Measurements from ENCODE around the gene TMEM178B. TPM values are rescaled to one million over a fixed set of nuclear protein-coding genes. Genes with fewer than 3 reads are reported as not detected.

TMEM178B gene
- total and polyA plus RNA-seq, 9 of the 15 experiments (the other 6 are each of a cell fraction or from before 2014, with no cell fraction given) = under 0.01 to 0.03 (median 0.01) TPM; not detected in 5

- H3K4me1 ChIP-seq (replicated peaks in 1 of 2; ENCODE audit: control insufficient read depth in 2 of 2, insufficient read depth in 2 of 2, low read length in 2 of 2) = no peaks in the 10 kb centered on the region
- FAIRE-seq = no peak
- TF ChIP-seq ZZZ3 (IDR thresholded peaks at IDR 0.05) (no peak), ATF6 (CRISPR knock-in tag; IDR thresholded peaks at IDR 0.05) (no peak), ETV1 (tag; conservative IDR thresholded peaks at IDR 0.05; ENCODE audit: low read depth) (no peak), RFX5 (IDR thresholded peaks at IDR 0.05; ENCODE audit: low read depth, low read length) (no peak), STAT5A (IDR thresholded peaks at IDR 0.05; ENCODE audit: borderline replicate concordance, low read length) (no peak), BRF2 (IDR thresholded peaks at IDR 0.05; ENCODE audit: borderline replicate concordance, insufficient read depth, insufficient read length) (no peak), KDM1A (IDR thresholded peaks at IDR 0.05) (no peak), CEBPG (CRISPR knock-in tag; IDR thresholded peaks at IDR 0.05) (no peak), CEBPG (tag; conservative IDR thresholded peaks at IDR 0.05 in 1 of 2, IDR thresholded peaks at IDR 0.05 in 1 of 2) (no peak), RBM17 (IDR thresholded peaks at IDR 0.05; ENCODE audit: borderline replicate concordance, low read depth, low read length) (no peak), FOXJ2 (tag; IDR thresholded peaks at IDR 0.05) (no peak)
- TF ChIP-seq, protein P1, sequence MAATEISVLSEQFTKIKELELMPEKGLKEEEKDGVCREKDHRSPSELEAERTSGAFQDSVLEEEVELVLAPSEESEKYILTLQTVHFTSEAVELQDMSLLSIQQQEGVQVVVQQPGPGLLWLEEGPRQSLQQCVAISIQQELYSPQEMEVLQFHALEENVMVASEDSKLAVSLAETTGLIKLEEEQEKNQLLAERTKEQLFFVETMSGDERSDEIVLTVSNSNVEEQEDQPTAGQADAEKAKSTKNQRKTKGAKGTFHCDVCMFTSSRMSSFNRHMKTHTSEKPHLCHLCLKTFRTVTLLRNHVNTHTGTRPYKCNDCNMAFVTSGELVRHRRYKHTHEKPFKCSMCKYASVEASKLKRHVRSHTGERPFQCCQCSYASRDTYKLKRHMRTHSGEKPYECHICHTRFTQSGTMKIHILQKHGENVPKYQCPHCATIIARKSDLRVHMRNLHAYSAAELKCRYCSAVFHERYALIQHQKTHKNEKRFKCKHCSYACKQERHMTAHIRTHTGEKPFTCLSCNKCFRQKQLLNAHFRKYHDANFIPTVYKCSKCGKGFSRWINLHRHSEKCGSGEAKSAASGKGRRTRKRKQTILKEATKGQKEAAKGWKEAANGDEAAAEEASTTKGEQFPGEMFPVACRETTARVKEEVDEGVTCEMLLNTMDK (IDR thresholded peaks at IDR 0.05; ENCODE audit: borderline replicate concordance, insufficient read depth, low read depth, low read length, poor library complexity, severe bottlenecking) = no peak
Observed at GRCh38 chr7:141042222-141043193, 31.4 kb upstream of the TMEM178B start.

More at GRCh38 chr7:141042222-141043193, 31.4 kb upstream of the TMEM178B start:
- WGBS (ENCODE audit: insufficient coverage, low coverage, missing lambda C conversion rate) = 2% methylated on average over 14 of the region's 14 CpGs
- no peaks in the 10 kb centered on the region for H3K9me3 ChIP-seq (replicated peaks; ENCODE audit: control insufficient read depth, insufficient read depth, low read depth, low read length)
- H3K4me2 ChIP-seq (ENCODE audit: insufficient read depth, low read length) = no peak overlapping the region
- no peaks in the 10 kb centered on the region for H3K9me1 ChIP-seq (ENCODE audit: control insufficient read depth, insufficient read depth, low read length)
- POLR2A ChIA-PET = no interaction called here
- H3K79me2 ChIP-seq (ENCODE audit: control insufficient read depth, insufficient read depth, low read length) = no peaks in the 10 kb centered on the region
- H2AFZ ChIP-seq (ENCODE audit: low read depth, low read length) = no peak overlapping the region
- H3K27ac ChIP-seq (ENCODE audit: extremely low read depth, low read depth, low read length) = no peak overlapping the region
- no peak overlapping the region for H3K9ac ChIP-seq (ENCODE audit: insufficient read depth in 1 of 2, low read depth in 2 of 2, low read length in 2 of 2)
- no peak for ATAC-seq
- intact Hi-C loops (cut with micrococcal nuclease) (no loop called here), in situ Hi-C loops (cut with MboI) (no loop called here)
- DNase-seq (ENCODE audit: extremely low read depth in 1 of 4, low spot score in 3 of 4) = no peak
- H3K36me3 ChIP-seq (ENCODE audit: control insufficient read depth, insufficient read depth, low read length) = no peaks in the 10 kb centered on the region
- H4K20me1 ChIP-seq (replicated peaks; ENCODE audit: control insufficient read depth, insufficient read depth, low read length) = no peaks in the 10 kb centered on the region
- CTCF ChIA-PET (ENCODE audit: low intra/inter-chr PET ratio) = no interaction called here
- peaks cover 0 to 3% of the 10 kb centered on the region in 2 experiments; a peak in 2 of 5 replicates for H3K27me3 ChIP-seq (ENCODE audit: control insufficient read depth in 2 of 2, insufficient read depth in 2 of 2, low read length in 2 of 2)
- H3K4me3 ChIP-seq = no peak overlapping the region
- no TSS peak for BruUV-seq (replicated peaks)
